Amniotic stem cell (primary cell): ENCODE data around the gene ORMDL3.

Source experiments
- DNase-seq: peaks from one replicate; lab custom pipeline; 2025; lab: John Stamatoyannopoulos, UW

Gene ORMDL3

GRCh38 chr17:39927101-39927928 lies at the start of gene ORMDL3, which contains the start of gene LRRC3C:
TSS of gene ORMDL3 (minus strand) at chr17:39927601. CDS start at chr17:39924203, 3,398 bp downstream.
TSS of gene LRRC3C (plus strand) at chr17:39927732. CDS start at chr17:39941524, 13,792 bp downstream.
- peak; percentile 66 for DNase-seq

- DNase-seq, result no peak
Measured at GRCh38 chr17:39975801-39976200, 48.4 kb upstream of the ORMDL3 start.

- DNase-seq, result no peak
Measured at GRCh38 chr17:39974433-39974832, 47.0 kb upstream of the ORMDL3 start.

- no peak for DNase-seq
Measured at GRCh38 chr17:39973496-39973895, 46.1 kb upstream of the ORMDL3 start.

GRCh38 chr17:39972271-39972670 lies 44.9 kb upstream of the ORMDL3 start:
- DNase-seq, result no peak

- no peak for DNase-seq
Measured at GRCh38 chr17:39971076-39971603, 43.7 kb upstream of the ORMDL3 start.

GRCh38 chr17:39970157-39970692 lies 42.8 kb upstream of the ORMDL3 start:
- no peak for DNase-seq

GRCh38 chr17:39969375-39969774 lies 42.0 kb upstream of the ORMDL3 start:
- no peak for DNase-seq

- DNase-seq, result no peak
Measured at GRCh38 chr17:39968761-39969160, 41.4 kb upstream of the ORMDL3 start.

- no peak for DNase-seq
Measured at GRCh38 chr17:39966771-39967170, 39.4 kb upstream of the ORMDL3 start.

- no peak for DNase-seq
Measured at GRCh38 chr17:39965017-39965699, 37.8 kb upstream of the ORMDL3 start.

GRCh38 chr17:39963829-39964228 lies 36.4 kb upstream of the ORMDL3 start:
- no peak for DNase-seq

- DNase-seq, result no peak
Measured at GRCh38 chr17:39962642-39963220, 35.3 kb upstream of the ORMDL3 start, which contains the start of gene GSDMA. TSS of gene GSDMA (plus strand) at chr17:39963004. CDS start at chr17:39965688, 2,684 bp downstream.

GRCh38 chr17:39960524-39961041 lies 33.2 kb upstream of the ORMDL3 start:
- no peak for DNase-seq

- no peak for DNase-seq
Measured at GRCh38 chr17:39955726-39956225, 28.4 kb upstream of the ORMDL3 start.

GRCh38 chr17:39954876-39955275 lies 27.5 kb upstream of the ORMDL3 start:
- no peak for DNase-seq

- no peak for DNase-seq
Measured at GRCh38 chr17:39953471-39953888, 26.1 kb upstream of the ORMDL3 start.

- peak; percentile 95 for DNase-seq
Measured at GRCh38 chr17:39952680-39953470, 25.5 kb upstream of the ORMDL3 start.

GRCh38 chr17:39951924-39952679 lies 24.7 kb upstream of the ORMDL3 start:
- no peak for DNase-seq

GRCh38 chr17:39950871-39951348 lies 23.5 kb upstream of the ORMDL3 start:
- no peak for DNase-seq
